Measurements from ENCODE around the gene MSI2. TPM values are rescaled to one million over a fixed set of nuclear protein-coding genes. Genes with fewer than 3 reads are reported as not detected.

MSI2 gene
- total and polyA plus RNA-seq, 2 donors (not counting 3 experiments of a cell fraction or from before 2014, with no cell fraction given): 20.9 to 59.3 TPM

GRCh38 chr17:57637666-57638010 lies 381.3 kb downstream of the MSI2 start:
- no peak for TF ChIP-seq POLR2AphosphoS5 (IDR thresholded peaks at IDR 0.05; ENCODE audit: insufficient read depth, low read depth, low read length)
- TF ChIP-seq GATA2 (IDR thresholded peaks at IDR 0.05; ENCODE audit: insufficient read depth, insufficient read length, low read depth, low read length): no peak
- TF ChIP-seq JUN (IDR thresholded peaks at IDR 0.05; ENCODE audit: borderline replicate concordance, insufficient read depth, insufficient read length, low read depth): no peak
- no peak for TF ChIP-seq MAX (IDR thresholded peaks at IDR 0.05; ENCODE audit: insufficient read depth, insufficient read length)
- TF ChIP-seq EZH2 (IDR thresholded peaks at IDR 0.05; ENCODE audit: borderline replicate concordance, low read depth, low read length, severe bottlenecking): no peak
- no peak for TF ChIP-seq FOS (IDR thresholded peaks at IDR 0.05; ENCODE audit: borderline replicate concordance, insufficient read depth, low read length)
- no peak for TF ChIP-seq MYC (IDR thresholded peaks at IDR 0.05; ENCODE audit: low read depth, low read length)
- TF ChIP-seq POLR2A (IDR thresholded peaks at IDR 0.05; ENCODE audit: low read depth, low read length): no peak
- no peak for TF ChIP-seq CTCF (IDR thresholded peaks at IDR 0.05; ENCODE audit: extremely low read depth in 1 of 2, insufficient read depth in 1 of 2, low read depth in 1 of 2, low read length in 2 of 2)
- CTCF ChIA-PET: interaction anchor here (0.8 kb wide), 1 partner anchor 34 kb away, joined by 3 read pairs; no protein-coding TSS in a partner anchor
- no peaks in the 10 kb centered on the region for H3K36me3 ChIP-seq (ENCODE audit: control insufficient read depth in 2 of 2, extremely low read depth in 1 of 2, insufficient read depth in 2 of 2, low read length in 2 of 2)
- no peaks in the 10 kb centered on the region for H4K20me1 ChIP-seq (replicated peaks; ENCODE audit: control insufficient read depth, extremely low read depth, insufficient read depth, low read length)
- no peak overlapping the region for H3K4me2 ChIP-seq (ENCODE audit: insufficient read depth, low read length)
- H3K4me1 ChIP-seq (ENCODE audit: control insufficient read depth, extremely low read depth, insufficient read depth, low read length): no peaks in the 10 kb centered on the region
- no peak overlapping the region for H3K9ac ChIP-seq (replicated peaks; ENCODE audit: extremely low read depth, insufficient read depth, low read length)
- H3K4me3 ChIP-seq (replicated peaks in 1 of 3; ENCODE audit: insufficient read depth in 1 of 3, low read depth in 1 of 3, low read length in 3 of 3): no peak overlapping the region
- no peaks in the 10 kb centered on the region for H3K79me2 ChIP-seq (ENCODE audit: control insufficient read depth, insufficient read depth, low read length)
- no peaks in the 10 kb centered on the region for H3K27me3 ChIP-seq (ENCODE audit: control insufficient read depth in 2 of 2, insufficient read depth in 2 of 2, low read length in 2 of 2)
- BruUV-seq (replicated peaks): no TSS peak
- no peak overlapping the region for H3K27ac ChIP-seq (ENCODE audit: insufficient read depth, low read depth, low read length)
- FAIRE-seq: no peak
- dilution Hi-C loops (cut with MboI; ENCODE audit: extremely low pct_ligation_motif_present, low sequenced_read_pairs): no loop called here
- no peaks in the 10 kb centered on the region for H3K9me3 ChIP-seq (replicated peaks; ENCODE audit: control insufficient read depth, insufficient read depth, low read length)
- H2AFZ ChIP-seq (ENCODE audit: low read depth, low read length): no peak overlapping the region
- POLR2A ChIA-PET: no interaction called here
- intact Hi-C loops (cut with micrococcal nuclease): no loop called here
- H3K9me1 ChIP-seq (replicated peaks; ENCODE audit: control insufficient read depth, extremely low read depth, insufficient read depth, low read length): no peaks in the 10 kb centered on the region
- no peak for DNase-seq (ENCODE audit: low read depth, low spot score)

All from endothelial cell of umbilical vein (primary cell).